C4-2B (cell line): ENCODE results near the gene SAGE1.
"Not testable (repeated sequence)": the region's sequence is repeated elsewhere in the genome, so short reads cannot be mapped to it uniquely, and the experiment has no call there.

ENCODE experiments used
- H3K27ac ChIP-seq: fragments of 450-650 bp; 2 replicates; pipeline ENCODE4 v1.5.1; 2017
- ZFX ChIP-seq: fragments of 450-650 bp; IDR thresholded peaks from 2 replicates; pipeline ENCODE4 v1.6.1; 2017
- TF ChIP-seq, protein P1 (sequence below): fragments of 450-650 bp; conservative IDR thresholded peaks from 2 replicates; pipeline ENCODE4 v1.5.1; 2017; ENCODE audit warnings: mild to moderate bottlenecking

The SAGE1 gene

GRCh38 chrX:135893294-135893817, at the start of gene SAGE1, which contains the start of gene CT45A10:
Gene SAGE1, plus strand, starts transcription at chrX:135893716. Its CDS starts 2,527 bp downstream, at chrX:135896243.
Gene CT45A10, minus strand, starts transcription at chrX:135893444. Its CDS starts 8,100 bp downstream, at chrX:135885344.
- peak within 1 kb of the TSS; percentile 67 for H3K27ac ChIP-seq
- TF ChIP-seq, protein P1, sequence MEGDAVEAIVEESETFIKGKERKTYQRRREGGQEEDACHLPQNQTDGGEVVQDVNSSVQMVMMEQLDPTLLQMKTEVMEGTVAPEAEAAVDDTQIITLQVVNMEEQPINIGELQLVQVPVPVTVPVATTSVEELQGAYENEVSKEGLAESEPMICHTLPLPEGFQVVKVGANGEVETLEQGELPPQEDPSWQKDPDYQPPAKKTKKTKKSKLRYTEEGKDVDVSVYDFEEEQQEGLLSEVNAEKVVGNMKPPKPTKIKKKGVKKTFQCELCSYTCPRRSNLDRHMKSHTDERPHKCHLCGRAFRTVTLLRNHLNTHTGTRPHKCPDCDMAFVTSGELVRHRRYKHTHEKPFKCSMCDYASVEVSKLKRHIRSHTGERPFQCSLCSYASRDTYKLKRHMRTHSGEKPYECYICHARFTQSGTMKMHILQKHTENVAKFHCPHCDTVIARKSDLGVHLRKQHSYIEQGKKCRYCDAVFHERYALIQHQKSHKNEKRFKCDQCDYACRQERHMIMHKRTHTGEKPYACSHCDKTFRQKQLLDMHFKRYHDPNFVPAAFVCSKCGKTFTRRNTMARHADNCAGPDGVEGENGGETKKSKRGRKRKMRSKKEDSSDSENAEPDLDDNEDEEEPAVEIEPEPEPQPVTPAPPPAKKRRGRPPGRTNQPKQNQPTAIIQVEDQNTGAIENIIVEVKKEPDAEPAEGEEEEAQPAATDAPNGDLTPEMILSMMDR, result peak; percentile 43
- no peak for TF ChIP-seq ZFX

DNA sequence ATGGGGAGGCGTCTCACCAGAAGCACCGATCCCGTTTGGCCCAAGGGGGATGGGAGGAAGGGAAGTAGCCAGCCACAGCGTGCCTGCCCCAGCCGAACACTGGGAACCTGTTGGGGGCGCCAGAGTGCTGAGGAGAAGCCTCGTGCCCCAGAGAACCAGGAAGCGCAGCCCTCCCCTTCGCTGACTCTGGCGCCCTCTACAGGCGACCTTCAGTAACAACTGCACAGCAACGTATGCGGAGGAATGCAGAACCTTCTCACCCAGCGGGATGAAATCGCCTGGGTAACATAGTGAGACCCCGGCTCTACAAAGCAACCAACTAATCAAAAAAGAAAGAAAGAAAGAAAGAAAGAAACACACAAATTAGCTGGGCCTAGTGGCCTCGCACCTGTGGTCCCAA, 39.1 kb upstream of the SAGE1 start, which contains the start of gene CT45A8:
CT45A8 (minus strand) TSS at position 101 of the 400 bp plus-strand sequence. CDS start 3,755 bp downstream, outside the sequence.
- H3K27ac ChIP-seq, result not testable (repeated sequence)

- H3K27ac ChIP-seq, result not testable (repeated sequence)
Observed at GRCh38 chrX:135871712-135872111, 21.8 kb upstream of the SAGE1 start, which contains the start of gene CT45A9. Gene CT45A9, minus strand, starts transcription at chrX:135871812. Its CDS starts 3,751 bp downstream, at chrX:135868061.

- H3K27ac ChIP-seq, result not testable (repeated sequence)
Observed at GRCh38 chrX:135882741-135883140, 10.8 kb upstream of the SAGE1 start.

- not testable (repeated sequence) for H3K27ac ChIP-seq
Observed at GRCh38 chrX:135888230-135888629, 5.3 kb upstream of the SAGE1 start.

DNA sequence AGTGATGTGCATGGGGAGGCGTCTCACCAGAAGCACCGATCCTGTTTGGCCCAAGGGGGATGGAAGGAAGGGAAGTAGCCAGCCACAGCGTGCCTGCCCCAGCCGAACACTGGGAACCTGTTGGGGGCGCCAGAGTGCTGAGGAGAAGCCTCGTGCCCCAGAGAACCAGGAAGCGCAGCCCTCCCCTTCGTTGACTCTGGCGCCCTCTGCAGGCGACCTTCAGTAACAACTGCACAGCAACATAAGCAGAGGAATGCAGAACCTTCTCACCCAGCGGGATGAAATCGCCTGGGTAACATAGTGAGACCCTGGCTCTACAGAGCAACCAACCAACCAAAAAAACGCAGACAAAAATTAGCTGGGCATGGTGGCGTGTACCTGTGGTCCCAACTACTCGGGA, 4.5 kb upstream of the SAGE1 start:
- TF ChIP-seq, protein P1, result peak; percentile 44

DNA sequence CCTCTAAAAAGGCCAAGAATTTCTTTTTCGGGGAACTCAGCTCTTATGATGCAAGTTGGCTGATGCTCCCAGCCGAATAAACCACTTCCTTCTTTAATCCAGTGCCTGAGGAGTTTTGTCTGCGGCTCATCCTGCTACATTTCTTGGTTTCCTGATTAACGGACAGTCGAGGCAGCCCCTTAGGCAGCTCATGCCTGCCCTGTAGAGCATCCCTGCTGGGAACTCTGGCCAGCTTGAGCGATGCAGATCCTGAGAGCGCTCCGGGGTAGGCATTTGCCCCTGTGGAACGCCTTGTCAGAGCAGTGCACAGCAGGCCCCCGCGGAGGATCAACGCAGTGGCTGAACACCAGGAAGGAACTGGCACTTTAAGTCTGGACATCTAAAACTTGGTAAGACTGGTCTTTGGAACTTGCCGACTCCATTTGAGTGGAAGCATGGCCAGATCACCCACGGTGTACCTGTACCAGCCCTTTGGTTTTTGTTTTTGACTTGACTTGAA, 3.4 kb upstream of the SAGE1 start:
- no peak overlapping the region for H3K27ac ChIP-seq
- TF ChIP-seq, protein P1, result no peak

More for the DNA sequence above, 4.5 kb upstream of the SAGE1 start:
- H3K27ac ChIP-seq, result not testable (repeated sequence)

DNA sequence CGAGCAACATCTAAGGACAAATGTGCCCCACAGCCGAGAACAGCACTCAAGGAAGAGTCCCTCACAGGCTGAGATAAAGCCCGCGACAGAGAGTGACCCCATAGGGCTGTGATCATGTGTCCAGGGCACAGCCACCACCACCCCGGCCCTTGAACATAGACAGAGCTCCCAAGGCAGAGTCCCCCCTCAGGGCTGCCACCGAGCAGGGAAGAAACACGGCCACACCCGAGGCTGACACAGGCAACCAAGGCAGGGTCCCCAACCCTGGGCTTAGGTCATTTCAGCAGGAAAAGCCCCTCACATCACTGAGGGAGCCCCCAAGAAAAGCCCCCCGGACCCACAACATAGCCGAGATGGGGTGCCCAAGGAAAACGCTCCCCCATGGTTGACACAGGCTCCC, 735 bp upstream of the SAGE1 start:
- H3K27ac ChIP-seq, result peak overlapping the region; percentile 67
- TF ChIP-seq, protein P1, result no peak
- TF ChIP-seq ZFX, result no peak

DNA sequence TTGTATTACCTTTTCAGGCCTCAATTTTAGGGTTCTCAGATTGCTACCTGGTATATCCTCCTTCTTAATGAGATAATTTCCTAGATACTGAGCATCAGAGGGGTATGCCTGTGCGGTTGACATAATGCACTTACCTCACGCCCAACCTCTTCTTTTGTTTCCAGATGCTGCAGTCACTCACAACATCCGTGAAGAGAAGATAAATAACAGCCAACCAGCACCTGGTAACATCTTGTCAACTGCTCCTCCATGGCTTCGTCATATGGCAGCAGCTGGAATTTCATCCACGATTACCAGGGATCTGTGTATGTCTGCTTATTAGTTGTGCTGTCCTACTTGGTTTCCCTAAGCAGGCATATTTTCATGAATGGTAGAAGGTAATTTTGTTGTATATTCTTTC, 16.7 kb downstream of the SAGE1 start:
- TF ChIP-seq ZFX, result no peak
- TF ChIP-seq, protein P1, result no peak
- no peak overlapping the region for H3K27ac ChIP-seq
